ENCODE data around the gene ABCB9. TPM values are rescaled to one million over a fixed set of nuclear protein-coding genes. Genes with fewer than 3 reads are reported as not detected.

ABCB9 gene
- total RNA-seq, 1 experiment from 2014 or later, result 6.3 TPM

DNA sequence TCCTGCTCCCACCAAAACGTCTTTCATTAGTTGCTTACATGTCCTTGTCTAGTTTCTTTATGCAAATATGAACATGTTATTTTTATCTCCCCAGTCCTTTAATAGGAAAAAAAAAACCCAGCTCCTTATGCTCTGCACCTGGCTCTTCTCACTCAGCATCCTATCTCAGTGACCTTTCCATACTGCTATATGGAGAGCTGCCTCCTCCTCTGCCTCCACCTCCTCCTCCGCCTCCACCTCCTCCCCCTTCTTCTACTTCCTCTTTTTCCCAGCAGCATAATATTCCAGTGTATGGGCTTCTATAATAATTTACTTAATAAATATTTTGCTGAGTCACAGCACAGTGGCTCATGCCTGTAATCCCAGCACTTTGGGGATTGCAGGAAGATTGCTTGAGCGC is 31.5 kb downstream of the ABCB9 start:
- no peak overlapping the region for H3K27ac Mint-ChIP-seq
- ChIA-PET CTCF (interaction anchor here (1.3 to 1.4 kb wide), 2 partner anchors 67 to 74 kb away, joined by 3 to 4 read pairs; no protein-coding TSS in a partner anchor), POLR2A (no interaction called here)
- H3K36me3 Mint-ChIP-seq, result no peaks in the 10 kb centered on the region
- ATAC-seq, result no peak
- TF ChIP-seq HMGA2 (CRISPR knock-in tag; IDR thresholded peaks at IDR 0.05) (no peak), SMAD3 (CRISPR knock-in tag; IDR thresholded peaks at IDR 0.05; ENCODE audit: borderline replicate concordance) (no peak)
- TF ChIP-seq, protein P1, sequence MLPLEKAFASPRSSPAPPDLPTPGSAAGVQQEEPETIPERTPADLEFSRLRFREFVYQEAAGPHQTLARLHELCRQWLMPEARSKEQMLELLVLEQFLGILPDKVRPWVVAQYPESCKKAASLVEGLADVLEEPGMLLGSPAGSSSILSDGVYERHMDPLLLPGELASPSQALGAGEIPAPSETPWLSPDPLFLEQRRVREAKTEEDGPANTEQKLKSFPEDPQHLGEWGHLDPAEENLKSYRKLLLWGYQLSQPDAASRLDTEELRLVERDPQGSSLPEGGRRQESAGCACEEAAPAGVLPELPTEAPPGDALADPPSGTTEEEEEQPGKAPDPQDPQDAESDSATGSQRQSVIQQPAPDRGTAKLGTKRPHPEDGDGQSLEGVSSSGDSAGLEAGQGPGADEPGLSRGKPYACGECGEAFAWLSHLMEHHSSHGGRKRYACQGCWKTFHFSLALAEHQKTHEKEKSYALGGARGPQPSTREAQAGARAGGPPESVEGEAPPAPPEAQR (CRISPR knock-in tag; IDR thresholded peaks at IDR 0.05), result no peak
- no peaks in the 10 kb centered on the region for H3K4me1 Mint-ChIP-seq
- DNase-seq (ENCODE audit: low spot score), result no peak
- H3K4me3 Mint-ChIP-seq, result no peak overlapping the region
- H3K9me3 Mint-ChIP-seq, result no peaks in the 10 kb centered on the region
- H3K27me3 Mint-ChIP-seq (ENCODE audit: low read depth), result no peaks in the 10 kb centered on the region

DNA sequence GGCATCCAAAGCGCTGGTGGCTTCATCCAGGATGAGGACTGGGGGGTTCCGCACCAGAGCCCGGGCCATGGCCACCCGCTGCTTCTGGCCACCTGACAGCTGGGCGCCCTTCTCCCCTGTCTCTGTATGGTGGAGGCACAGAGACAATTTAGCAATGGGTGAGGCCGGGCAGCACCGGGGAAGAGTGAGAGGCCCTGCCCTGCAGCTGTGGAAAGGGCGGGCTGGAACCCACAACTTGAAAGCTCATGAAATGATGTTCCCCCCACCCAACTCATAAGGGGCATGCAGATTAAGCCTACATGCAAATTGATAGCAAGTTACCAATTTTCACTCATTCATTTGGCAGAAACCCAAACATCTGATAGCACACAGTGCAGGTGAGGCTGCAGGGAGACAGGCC is 34.1 kb downstream of the ABCB9 start:
- Mint-ChIP-seq H3K4me1 (no peaks in the 10 kb centered on the region), H3K27me3 (ENCODE audit: low read depth) (no peaks in the 10 kb centered on the region), H3K36me3 (no peaks in the 10 kb centered on the region), H3K4me3 (no peak overlapping the region), H3K9me3 (no peaks in the 10 kb centered on the region), H3K27ac (no peak overlapping the region)
- POLR2A ChIA-PET, result no interaction called here
- ATAC-seq (no peak), DNase-seq (ENCODE audit: low spot score) (no peak)
- CTCF ChIA-PET, result no interaction called here
- TF ChIP-seq NR1H2 (CRISPR knock-in tag; IDR thresholded peaks at IDR 0.05) (no peak), ZNF317 (CRISPR knock-in tag; IDR thresholded peaks at IDR 0.05; ENCODE audit: borderline replicate concordance, low read depth) (no peak), IRF2 (CRISPR knock-in tag; IDR thresholded peaks at IDR 0.05; ENCODE audit: borderline replicate concordance, low read depth) (no peak), ZNF396 (CRISPR knock-in tag; IDR thresholded peaks at IDR 0.05; ENCODE audit: borderline replicate concordance) (no peak), RORB (CRISPR knock-in tag; IDR thresholded peaks at IDR 0.05) (no peak), ZNF671 (CRISPR knock-in tag; IDR thresholded peaks at IDR 0.05) (no peak)
- TF ChIP-seq, protein P2, sequence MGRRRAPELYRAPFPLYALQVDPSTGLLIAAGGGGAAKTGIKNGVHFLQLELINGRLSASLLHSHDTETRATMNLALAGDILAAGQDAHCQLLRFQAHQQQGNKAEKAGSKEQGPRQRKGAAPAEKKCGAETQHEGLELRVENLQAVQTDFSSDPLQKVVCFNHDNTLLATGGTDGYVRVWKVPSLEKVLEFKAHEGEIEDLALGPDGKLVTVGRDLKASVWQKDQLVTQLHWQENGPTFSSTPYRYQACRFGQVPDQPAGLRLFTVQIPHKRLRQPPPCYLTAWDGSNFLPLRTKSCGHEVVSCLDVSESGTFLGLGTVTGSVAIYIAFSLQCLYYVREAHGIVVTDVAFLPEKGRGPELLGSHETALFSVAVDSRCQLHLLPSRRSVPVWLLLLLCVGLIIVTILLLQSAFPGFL (CRISPR knock-in tag; IDR thresholded peaks at IDR 0.05; ENCODE audit: borderline replicate concordance), result no peak
- TF ChIP-seq, protein P3, sequence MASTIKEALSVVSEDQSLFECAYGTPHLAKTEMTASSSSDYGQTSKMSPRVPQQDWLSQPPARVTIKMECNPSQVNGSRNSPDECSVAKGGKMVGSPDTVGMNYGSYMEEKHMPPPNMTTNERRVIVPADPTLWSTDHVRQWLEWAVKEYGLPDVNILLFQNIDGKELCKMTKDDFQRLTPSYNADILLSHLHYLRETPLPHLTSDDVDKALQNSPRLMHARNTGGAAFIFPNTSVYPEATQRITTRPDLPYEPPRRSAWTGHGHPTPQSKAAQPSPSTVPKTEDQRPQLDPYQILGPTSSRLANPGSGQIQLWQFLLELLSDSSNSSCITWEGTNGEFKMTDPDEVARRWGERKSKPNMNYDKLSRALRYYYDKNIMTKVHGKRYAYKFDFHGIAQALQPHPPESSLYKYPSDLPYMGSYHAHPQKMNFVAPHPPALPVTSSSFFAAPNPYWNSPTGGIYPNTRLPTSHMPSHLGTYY (CRISPR knock-in tag; IDR thresholded peaks at IDR 0.05), result no peak
- TF ChIP-seq, protein P4, sequence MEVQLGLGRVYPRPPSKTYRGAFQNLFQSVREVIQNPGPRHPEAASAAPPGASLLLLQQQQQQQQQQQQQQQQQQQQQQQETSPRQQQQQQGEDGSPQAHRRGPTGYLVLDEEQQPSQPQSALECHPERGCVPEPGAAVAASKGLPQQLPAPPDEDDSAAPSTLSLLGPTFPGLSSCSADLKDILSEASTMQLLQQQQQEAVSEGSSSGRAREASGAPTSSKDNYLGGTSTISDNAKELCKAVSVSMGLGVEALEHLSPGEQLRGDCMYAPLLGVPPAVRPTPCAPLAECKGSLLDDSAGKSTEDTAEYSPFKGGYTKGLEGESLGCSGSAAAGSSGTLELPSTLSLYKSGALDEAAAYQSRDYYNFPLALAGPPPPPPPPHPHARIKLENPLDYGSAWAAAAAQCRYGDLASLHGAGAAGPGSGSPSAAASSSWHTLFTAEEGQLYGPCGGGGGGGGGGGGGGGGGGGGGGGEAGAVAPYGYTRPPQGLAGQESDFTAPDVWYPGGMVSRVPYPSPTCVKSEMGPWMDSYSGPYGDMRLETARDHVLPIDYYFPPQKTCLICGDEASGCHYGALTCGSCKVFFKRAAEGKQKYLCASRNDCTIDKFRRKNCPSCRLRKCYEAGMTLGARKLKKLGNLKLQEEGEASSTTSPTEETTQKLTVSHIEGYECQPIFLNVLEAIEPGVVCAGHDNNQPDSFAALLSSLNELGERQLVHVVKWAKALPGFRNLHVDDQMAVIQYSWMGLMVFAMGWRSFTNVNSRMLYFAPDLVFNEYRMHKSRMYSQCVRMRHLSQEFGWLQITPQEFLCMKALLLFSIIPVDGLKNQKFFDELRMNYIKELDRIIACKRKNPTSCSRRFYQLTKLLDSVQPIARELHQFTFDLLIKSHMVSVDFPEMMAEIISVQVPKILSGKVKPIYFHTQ (CRISPR knock-in tag; IDR thresholded peaks at IDR 0.05), result no peak
- TF ChIP-seq, protein P5, sequence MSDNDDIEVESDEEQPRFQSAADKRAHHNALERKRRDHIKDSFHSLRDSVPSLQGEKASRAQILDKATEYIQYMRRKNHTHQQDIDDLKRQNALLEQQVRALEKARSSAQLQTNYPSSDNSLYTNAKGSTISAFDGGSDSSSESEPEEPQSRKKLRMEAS (CRISPR knock-in tag; IDR thresholded peaks at IDR 0.05), result no peak
- TF ChIP-seq, protein P6, sequence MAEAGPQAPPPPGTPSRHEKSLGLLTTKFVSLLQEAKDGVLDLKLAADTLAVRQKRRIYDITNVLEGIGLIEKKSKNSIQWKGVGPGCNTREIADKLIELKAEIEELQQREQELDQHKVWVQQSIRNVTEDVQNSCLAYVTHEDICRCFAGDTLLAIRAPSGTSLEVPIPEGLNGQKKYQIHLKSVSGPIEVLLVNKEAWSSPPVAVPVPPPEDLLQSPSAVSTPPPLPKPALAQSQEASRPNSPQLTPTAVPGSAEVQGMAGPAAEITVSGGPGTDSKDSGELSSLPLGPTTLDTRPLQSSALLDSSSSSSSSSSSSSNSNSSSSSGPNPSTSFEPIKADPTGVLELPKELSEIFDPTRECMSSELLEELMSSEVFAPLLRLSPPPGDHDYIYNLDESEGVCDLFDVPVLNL (CRISPR knock-in tag; IDR thresholded peaks at IDR 0.05; ENCODE audit: borderline replicate concordance, low read depth), result no peak
- TF ChIP-seq, protein P7, sequence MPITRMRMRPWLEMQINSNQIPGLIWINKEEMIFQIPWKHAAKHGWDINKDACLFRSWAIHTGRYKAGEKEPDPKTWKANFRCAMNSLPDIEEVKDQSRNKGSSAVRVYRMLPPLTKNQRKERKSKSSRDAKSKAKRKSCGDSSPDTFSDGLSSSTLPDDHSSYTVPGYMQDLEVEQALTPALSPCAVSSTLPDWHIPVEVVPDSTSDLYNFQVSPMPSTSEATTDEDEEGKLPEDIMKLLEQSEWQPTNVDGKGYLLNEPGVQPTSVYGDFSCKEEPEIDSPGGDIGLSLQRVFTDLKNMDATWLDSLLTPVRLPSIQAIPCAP (CRISPR knock-in tag; IDR thresholded peaks at IDR 0.05), result no peak
- TF ChIP-seq, protein P8, sequence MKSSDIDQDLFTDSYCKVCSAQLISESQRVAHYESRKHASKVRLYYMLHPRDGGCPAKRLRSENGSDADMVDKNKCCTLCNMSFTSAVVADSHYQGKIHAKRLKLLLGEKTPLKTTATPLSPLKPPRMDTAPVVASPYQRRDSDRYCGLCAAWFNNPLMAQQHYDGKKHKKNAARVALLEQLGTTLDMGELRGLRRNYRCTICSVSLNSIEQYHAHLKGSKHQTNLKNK (CRISPR knock-in tag; IDR thresholded peaks at IDR 0.05), result no peak
